ENCODE results near the gene JAZF1. TPM values are rescaled to one million over a fixed set of nuclear protein-coding genes. Genes with fewer than 3 reads are reported as not detected.

JAZF1 gene
- total RNA-seq, 1 experiment from 2014 or later, result 3.4 TPM

DNA sequence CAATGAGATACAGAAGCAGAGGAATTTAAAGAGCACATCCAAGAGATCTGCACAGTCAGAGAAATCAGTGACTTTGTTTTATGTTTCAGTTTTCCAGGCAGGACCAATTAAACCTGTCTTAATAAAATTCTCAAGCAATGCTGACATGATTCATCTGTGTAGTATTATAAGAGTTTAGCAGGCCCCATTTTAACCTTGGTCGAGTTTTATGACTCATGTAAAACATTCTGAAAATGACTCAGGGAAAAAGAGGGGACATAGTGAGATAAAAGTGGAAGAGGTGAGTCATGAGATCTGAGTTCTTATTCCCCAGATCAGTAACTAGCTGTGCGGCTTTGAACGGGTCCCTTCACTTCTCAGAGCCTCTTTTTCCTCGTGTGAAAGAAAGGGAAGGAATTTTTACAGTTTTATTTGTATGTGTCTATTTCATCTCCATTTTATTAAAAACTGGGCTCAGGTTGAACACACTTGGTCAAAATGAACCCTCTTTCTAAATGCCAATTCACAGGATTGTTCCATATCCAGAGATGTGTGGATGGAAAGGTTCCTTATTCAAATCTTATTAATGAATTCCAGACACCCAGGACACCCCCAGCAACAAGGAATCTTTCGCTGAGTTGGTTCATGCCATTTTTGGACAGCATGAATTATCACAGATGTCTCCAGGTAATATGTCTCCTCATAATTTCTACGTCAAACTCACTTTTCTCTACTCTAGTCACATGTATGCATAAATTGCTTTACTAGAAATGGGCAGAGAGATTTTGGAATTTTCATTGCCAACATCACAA, 143.2 kb downstream of the JAZF1 start (continued):
- TF ChIP-seq, protein P1, sequence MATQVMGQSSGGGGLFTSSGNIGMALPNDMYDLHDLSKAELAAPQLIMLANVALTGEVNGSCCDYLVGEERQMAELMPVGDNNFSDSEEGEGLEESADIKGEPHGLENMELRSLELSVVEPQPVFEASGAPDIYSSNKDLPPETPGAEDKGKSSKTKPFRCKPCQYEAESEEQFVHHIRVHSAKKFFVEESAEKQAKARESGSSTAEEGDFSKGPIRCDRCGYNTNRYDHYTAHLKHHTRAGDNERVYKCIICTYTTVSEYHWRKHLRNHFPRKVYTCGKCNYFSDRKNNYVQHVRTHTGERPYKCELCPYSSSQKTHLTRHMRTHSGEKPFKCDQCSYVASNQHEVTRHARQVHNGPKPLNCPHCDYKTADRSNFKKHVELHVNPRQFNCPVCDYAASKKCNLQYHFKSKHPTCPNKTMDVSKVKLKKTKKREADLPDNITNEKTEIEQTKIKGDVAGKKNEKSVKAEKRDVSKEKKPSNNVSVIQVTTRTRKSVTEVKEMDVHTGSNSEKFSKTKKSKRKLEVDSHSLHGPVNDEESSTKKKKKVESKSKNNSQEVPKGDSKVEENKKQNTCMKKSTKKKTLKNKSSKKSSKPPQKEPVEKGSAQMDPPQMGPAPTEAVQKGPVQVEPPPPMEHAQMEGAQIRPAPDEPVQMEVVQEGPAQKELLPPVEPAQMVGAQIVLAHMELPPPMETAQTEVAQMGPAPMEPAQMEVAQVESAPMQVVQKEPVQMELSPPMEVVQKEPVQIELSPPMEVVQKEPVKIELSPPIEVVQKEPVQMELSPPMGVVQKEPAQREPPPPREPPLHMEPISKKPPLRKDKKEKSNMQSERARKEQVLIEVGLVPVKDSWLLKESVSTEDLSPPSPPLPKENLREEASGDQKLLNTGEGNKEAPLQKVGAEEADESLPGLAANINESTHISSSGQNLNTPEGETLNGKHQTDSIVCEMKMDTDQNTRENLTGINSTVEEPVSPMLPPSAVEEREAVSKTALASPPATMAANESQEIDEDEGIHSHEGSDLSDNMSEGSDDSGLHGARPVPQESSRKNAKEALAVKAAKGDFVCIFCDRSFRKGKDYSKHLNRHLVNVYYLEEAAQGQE (IDR thresholded peaks at IDR 0.05; ENCODE audit: low read depth), result no peak
- TF ChIP-seq, protein P2, sequence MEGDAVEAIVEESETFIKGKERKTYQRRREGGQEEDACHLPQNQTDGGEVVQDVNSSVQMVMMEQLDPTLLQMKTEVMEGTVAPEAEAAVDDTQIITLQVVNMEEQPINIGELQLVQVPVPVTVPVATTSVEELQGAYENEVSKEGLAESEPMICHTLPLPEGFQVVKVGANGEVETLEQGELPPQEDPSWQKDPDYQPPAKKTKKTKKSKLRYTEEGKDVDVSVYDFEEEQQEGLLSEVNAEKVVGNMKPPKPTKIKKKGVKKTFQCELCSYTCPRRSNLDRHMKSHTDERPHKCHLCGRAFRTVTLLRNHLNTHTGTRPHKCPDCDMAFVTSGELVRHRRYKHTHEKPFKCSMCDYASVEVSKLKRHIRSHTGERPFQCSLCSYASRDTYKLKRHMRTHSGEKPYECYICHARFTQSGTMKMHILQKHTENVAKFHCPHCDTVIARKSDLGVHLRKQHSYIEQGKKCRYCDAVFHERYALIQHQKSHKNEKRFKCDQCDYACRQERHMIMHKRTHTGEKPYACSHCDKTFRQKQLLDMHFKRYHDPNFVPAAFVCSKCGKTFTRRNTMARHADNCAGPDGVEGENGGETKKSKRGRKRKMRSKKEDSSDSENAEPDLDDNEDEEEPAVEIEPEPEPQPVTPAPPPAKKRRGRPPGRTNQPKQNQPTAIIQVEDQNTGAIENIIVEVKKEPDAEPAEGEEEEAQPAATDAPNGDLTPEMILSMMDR (IDR thresholded peaks at IDR 0.05 in 2 of 3, conservative IDR thresholded peaks at IDR 0.05 in 1 of 3; ENCODE audit: borderline replicate concordance in 1 of 3, insufficient read depth in 1 of 3, low read depth in 2 of 3, low read length in 2 of 3), result no peak
- TF ChIP-seq, protein P3, sequence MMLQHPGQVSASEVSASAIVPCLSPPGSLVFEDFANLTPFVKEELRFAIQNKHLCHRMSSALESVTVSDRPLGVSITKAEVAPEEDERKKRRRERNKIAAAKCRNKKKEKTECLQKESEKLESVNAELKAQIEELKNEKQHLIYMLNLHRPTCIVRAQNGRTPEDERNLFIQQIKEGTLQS (IDR thresholded peaks at IDR 0.05), result no peak; the same call in 1 of the 2 replicates
- TF ChIP-seq EZH2phosphoT487 (IDR thresholded peaks at IDR 0.05; ENCODE audit: borderline replicate concordance) (no peak), EZH2 (IDR thresholded peaks at IDR 0.05) (no peak)

DNA sequence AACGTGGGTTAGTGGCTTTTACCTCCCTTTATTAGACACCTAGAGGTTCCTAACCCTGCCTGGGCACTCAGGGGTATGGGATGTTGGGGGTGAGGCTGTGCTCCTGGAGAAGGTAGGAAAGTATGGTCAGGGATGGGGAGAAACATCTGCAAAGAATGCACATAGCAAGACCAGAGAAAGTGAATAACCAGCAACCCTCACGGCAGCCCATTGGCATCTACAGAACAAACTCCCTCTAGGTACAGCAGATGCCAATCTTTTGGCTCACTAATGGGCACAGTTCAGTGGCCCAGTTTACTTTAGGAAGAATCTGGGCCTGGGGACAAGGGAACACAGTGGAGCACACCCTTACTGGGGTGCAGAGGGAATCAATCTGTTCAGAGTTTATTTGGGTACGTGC, 143.9 kb downstream of the JAZF1 start:
- Histone ChIP-seq H3K9me2 (ENCODE audit: insufficient read depth) (no peaks in the 10 kb centered on the region), H3K79me2 (ENCODE audit: insufficient read depth, low read length) (no peaks in the 10 kb centered on the region), H3K27ac (ENCODE audit: low read depth, low read length) (peak overlapping the region; percentile 72), H3K4me2 (ENCODE audit: low read length) (peak overlapping the region; percentile 83), H4K20me1 (ENCODE audit: insufficient read depth) (no peaks in the 10 kb centered on the region), H3K36me3 (ENCODE audit: control insufficient read depth in 1 of 2, insufficient read depth in 2 of 2, low read length in 2 of 2) (no peaks in the 10 kb centered on the region), H3K4me1 (ENCODE audit: control insufficient read depth in 1 of 2, insufficient read depth in 2 of 2, low read length in 2 of 2) (peaks cover 50 to 79% of the 10 kb centered on the region in 2 experiments), H3K4me3 (replicated peaks in 1 of 2; ENCODE audit: low read depth in 1 of 2, low read length in 2 of 2) (peak overlapping the region; percentile 16 to 51; a peak in 3 of 4 replicates), H2AFZ (ENCODE audit: low read depth, low read length, poor library complexity, severe bottlenecking) (no peak overlapping the region), H3K9me3 (ENCODE audit: control insufficient read depth in 1 of 2, insufficient read depth in 1 of 2, low read depth in 1 of 2, low read length in 2 of 2) (no peaks in the 10 kb centered on the region), H3K9ac (ENCODE audit: low read length) (peak overlapping the region; percentile 69), H3K27me3 (ENCODE audit: insufficient read depth, low read length) (no peaks in the 10 kb centered on the region)
- TF ChIP-seq, protein P2 (IDR thresholded peaks at IDR 0.05 in 2 of 3, conservative IDR thresholded peaks at IDR 0.05 in 1 of 3; ENCODE audit: borderline replicate concordance in 1 of 3, insufficient read depth in 1 of 3, low read depth in 2 of 3, low read length in 2 of 3), result no peak
- TF ChIP-seq JUND (IDR thresholded peaks at IDR 0.05) (no peak), CBX3 (IDR thresholded peaks at IDR 0.05; ENCODE audit: low read depth) (no peak), FOSL1 (IDR thresholded peaks at IDR 0.05; ENCODE audit: low read depth) (no peak)
- intact Hi-C loops (cut with micrococcal nuclease), result no loop called here
- no peak for DNase-seq (ENCODE audit: low read depth, low spot score)
- no TSS peak for BruUV-seq (replicated peaks)
- ATAC-seq, result peak; percentile 59
- CTCF ChIA-PET, result no interaction called here
- POLR2A ChIA-PET, result no interaction called here
- RAD21 ChIA-PET (ENCODE audit: low non-redundant PET in 1 of 2, low total read pairs in 2 of 2, uncharacterized antibody in 2 of 2, unreplicated experiment in 2 of 2), result no interaction called here
